Measurements from ENCODE around the gene GPC1. TPM values are rescaled to one million over a fixed set of nuclear protein-coding genes. Genes with fewer than 3 reads are reported as not detected.

The GPC1 gene
- polyA plus RNA-seq, 1 experiment = 126 TPM

GRCh38 chr2:240505910-240506309, 70.4 kb downstream of the GPC1 start:
- no peak for DNase-seq (ENCODE audit: low read depth)
- ChIA-PET CTCF (interaction anchor here (1.1 to 3.5 kb wide), 2 partner anchors 9 kb away, joined by 4 to 9 read pairs; no protein-coding TSS in a partner anchor), POLR2A (no interaction called here)
- Histone ChIP-seq H3K4me3 (ENCODE audit: low read depth, low read length) (no peak overlapping the region), H3K36me3 (ENCODE audit: control insufficient read depth, insufficient read depth, low read length) (no peaks in the 10 kb centered on the region), H3K27me3 (ENCODE audit: control insufficient read depth, insufficient read depth, low read length) (no peaks in the 10 kb centered on the region)
- no peak for TF ChIP-seq CTCF (IDR thresholded peaks at IDR 0.05; ENCODE audit: insufficient read depth, low read depth, low read length)

GRCh38 chr2:240506406-240507059, 71.1 kb downstream of the GPC1 start:
- ChIA-PET CTCF (interaction anchor here (1.2 to 3.5 kb wide), 3 partner anchors 8 to 50 kb away, joined by 3 to 9 read pairs (median 9); no protein-coding TSS in a partner anchor), POLR2A (no interaction called here)
- Histone ChIP-seq H3K36me3 (ENCODE audit: control insufficient read depth, insufficient read depth, low read length) (no peaks in the 10 kb centered on the region; the same call in 1 of the 2 replicates), H3K4me3 (ENCODE audit: low read depth, low read length) (no peak overlapping the region), H3K27me3 (ENCODE audit: control insufficient read depth, insufficient read depth, low read length) (no peaks in the 10 kb centered on the region)
- no peak for DNase-seq (ENCODE audit: low read depth)
- no peak for TF ChIP-seq CTCF (IDR thresholded peaks at IDR 0.05; ENCODE audit: insufficient read depth, low read depth, low read length)

- no peak for DNase-seq (ENCODE audit: low read depth)
- POLR2A ChIA-PET = no interaction called here
- Histone ChIP-seq H3K27me3 (ENCODE audit: control insufficient read depth, insufficient read depth, low read length) (no peaks in the 10 kb centered on the region), H3K4me3 (ENCODE audit: low read depth, low read length) (no peak overlapping the region), H3K36me3 (ENCODE audit: control insufficient read depth, insufficient read depth, low read length) (no peaks in the 10 kb centered on the region; the same call in 1 of the 2 replicates)
- no peak for TF ChIP-seq CTCF (IDR thresholded peaks at IDR 0.05; ENCODE audit: insufficient read depth, low read depth, low read length)
- CTCF ChIA-PET = interaction anchor here (0.9 to 2.1 kb wide), 3 partner anchors 10 to 50 kb away, joined by 3 to 9 read pairs (median 3); no protein-coding TSS in a partner anchor
Observed at GRCh38 chr2:240507060-240507777, 71.8 kb downstream of the GPC1 start.

- CTCF ChIA-PET = interaction anchor here (0.9 to 2.1 kb wide), 3 partner anchors 11 to 333 kb away, joined by 3 to 9 read pairs (median 3); no protein-coding TSS in a partner anchor
- POLR2A ChIA-PET = no interaction called here
- no peak for DNase-seq (ENCODE audit: low read depth)
Observed at GRCh38 chr2:240507778-240508251, 72.4 kb downstream of the GPC1 start.

More at GRCh38 chr2:240507778-240508251, 72.4 kb downstream of the GPC1 start:
- Histone ChIP-seq H3K4me3 (ENCODE audit: low read depth, low read length) (no peak overlapping the region), H3K27me3 (ENCODE audit: control insufficient read depth, insufficient read depth, low read length) (no peaks in the 10 kb centered on the region), H3K36me3 (ENCODE audit: control insufficient read depth, insufficient read depth, low read length) (no peaks in the 10 kb centered on the region; the same call in 1 of the 2 replicates)
- TF ChIP-seq CTCF (IDR thresholded peaks at IDR 0.05; ENCODE audit: insufficient read depth, low read depth, low read length) = no peak

Data from BJ (cell line).